IMR-90 (cell line): ENCODE measurements around the gene TTC28. TPM values are rescaled to one million over a fixed set of nuclear protein-coding genes. Genes with fewer than 3 reads are reported as not detected.

Experiments used
- ATAC-seq: fragments of 200-7000 bp; cut with Tn5 transposase; 2 replicates; pipeline ENCODE4 v1.9.1; 2020; ENCODE audit warnings: low read depth, mild to moderate bottlenecking, moderate library complexity
- BruUV-seq: library from RNA; stranded (reverse); fragments of 400-500 nt; replicated peaks from 2 replicates; lab custom pipeline; 2021; lab: Mats Ljungman, UMichigan
- CTCF ChIA-PET: fragments of 300-600 bp; formaldehyde crosslinking; extraction: SDS; loops from one replicate; lab custom pipeline; 2021; ENCODE audit warnings: antibody characterized with exemption; lab: Yijun Ruan, JAX
- POLR2A ChIA-PET: fragments of 300-600 bp; sonication (Branson Sonifier 250); formaldehyde crosslinking; loops from one replicate; lab custom pipeline; 2022; ENCODE audit warnings: antibody characterized with exemption; ENCODE audit not compliant: unreplicated experiment; lab: Charles Lee
- DNase-seq: peaks from one replicate; pipeline ENCODE4 v3.0.0; 2013
- H2AFZ ChIP-seq: replicated peaks from 2 replicates; pipeline ENCODE3; 2013; ENCODE audit warnings: low read length, mild to moderate bottlenecking; ENCODE audit not compliant: poor library complexity
- H2AK5ac ChIP-seq: 2 replicates; pipeline ENCODE4 v1.6.1; 2013; ENCODE audit warnings: low read depth, low read length, inconsistent platforms
- H2AK9ac ChIP-seq: replicated peaks from 2 replicates; pipeline ENCODE3; 2013; ENCODE audit warnings: mild to moderate bottlenecking, low read depth, low read length, moderate library complexity; ENCODE audit not compliant: poor library complexity
- H2BK120ac ChIP-seq: 2 replicates; pipeline ENCODE4 v1.6.1; 2013; ENCODE audit warnings: low read depth, low read length, inconsistent platforms
- H2BK15ac ChIP-seq: 3 replicates; pipeline ENCODE4 v1.6.1; 2013; ENCODE audit warnings: low read depth, low read length, inconsistent platforms
- H2BK20ac ChIP-seq: 2 replicates; pipeline ENCODE4 v1.6.1; 2013; ENCODE audit warnings: low read depth, mild to moderate bottlenecking, inconsistent platforms, low read length, moderate library complexity
- H2BK5ac ChIP-seq: 2 replicates; pipeline ENCODE4 v1.6.1; 2013; ENCODE audit warnings: mild to moderate bottlenecking, low read depth, low read length, inconsistent platforms; ENCODE audit not compliant: poor library complexity, severe bottlenecking
- H3K14ac ChIP-seq: replicated peaks from 2 replicates; pipeline ENCODE4 v1.6.1; 2013; ENCODE audit warnings: low read depth, low read length, inconsistent platforms
- H3K18ac ChIP-seq: 2 replicates; pipeline ENCODE4 v1.6.1; 2013; ENCODE audit warnings: low read depth, low read length, control low read depth
- H3K23ac ChIP-seq: 2 replicates; pipeline ENCODE4 v1.6.1; 2013; ENCODE audit warnings: low read depth, low read length, inconsistent platforms
- H3K27ac ChIP-seq: 2 replicates; pipeline ENCODE4 v1.5.1; 2013; ENCODE audit warnings: mild to moderate bottlenecking, control low read depth, low read length; ENCODE audit not compliant: insufficient read depth
- H3K27me3 ChIP-seq: 2 replicates; pipeline ENCODE4 v1.6.1; 2013; ENCODE audit warnings: low read length; ENCODE audit not compliant: control insufficient read depth, insufficient read depth
- H3K36me3 ChIP-seq: 2 replicates; pipeline ENCODE4 v1.6.1; 2013; ENCODE audit warnings: low read length, mixed read lengths; ENCODE audit not compliant: control insufficient read depth, insufficient read depth
- H3K4ac ChIP-seq: 2 replicates; pipeline ENCODE4 v1.6.1; 2013; ENCODE audit warnings: low read depth, low read length, inconsistent platforms
- H3K4me1 ChIP-seq: 2 replicates; pipeline ENCODE4 v1.6.1; 2013; ENCODE audit warnings: low read length, mixed read lengths; ENCODE audit not compliant: control insufficient read depth, insufficient read depth
- H3K4me2 ChIP-seq: 2 replicates; pipeline ENCODE4 v1.6.1; 2013; ENCODE audit warnings: low read depth, mild to moderate bottlenecking, control low read depth, low read length, moderate library complexity
- H3K4me3 ChIP-seq: 2 replicates; pipeline ENCODE4 v1.5.1; 2013; ENCODE audit warnings: low read depth, mild to moderate bottlenecking, control low read depth, low read length, moderate library complexity; ENCODE audit not compliant: insufficient read depth
- H3K56ac ChIP-seq: 2 replicates; pipeline ENCODE4 v1.6.1; 2013; ENCODE audit warnings: low read length, inconsistent platforms; ENCODE audit not compliant: insufficient read depth; ENCODE audit errors: extremely low read depth
- H3K79me1 ChIP-seq, 2 experiments: 2 replicates each; pipeline ENCODE4 v1.6.1; 2013; ENCODE audit warnings: low read length in 2 of 2, inconsistent platforms in 1 of 2, low read depth in 1 of 2
- H3K9ac ChIP-seq: 2 replicates; pipeline ENCODE4 v1.6.1; 2013; ENCODE audit warnings: low read depth, low read length, control low read depth
- H3K9me1 ChIP-seq: 2 replicates; pipeline ENCODE4 v1.6.1; 2013; ENCODE audit warnings: low read length, inconsistent platforms; ENCODE audit not compliant: insufficient read depth
- H3K9me3 ChIP-seq: 2 replicates; pipeline ENCODE4 v1.6.1; 2013; ENCODE audit warnings: low read length; ENCODE audit not compliant: control insufficient read depth, insufficient read depth
- H4K20me1 ChIP-seq: 2 replicates; pipeline ENCODE4 v1.6.1; 2013; ENCODE audit warnings: low read length, inconsistent platforms; ENCODE audit not compliant: insufficient read depth
- H4K5ac ChIP-seq: 2 replicates; pipeline ENCODE4 v1.6.1; 2013; ENCODE audit warnings: mild to moderate bottlenecking, low read depth, low read length, control low read depth
- H4K8ac ChIP-seq, 2 experiments: 2 replicates each; pipeline ENCODE4 v1.6.1; 2013; ENCODE audit warnings: low read depth in 2 of 2, low read length in 2 of 2, control low read depth in 1 of 2, inconsistent platforms in 1 of 2
- H4K91ac ChIP-seq: 2 replicates; pipeline ENCODE4 v1.6.1; 2013; ENCODE audit warnings: low read depth, low read length, inconsistent platforms; ENCODE audit not compliant: insufficient read depth
- MAZ ChIP-seq: IDR thresholded peaks from 2 replicates; pipeline ENCODE4 v1.6.1; 2012; ENCODE audit warnings: low read depth, mild to moderate bottlenecking, low read length, improper control_type of control experiment, moderate library complexity, borderline replicate concordance
- WGBS, 2 experiments: methylation state at CpG; one replicate each; pipeline versions ENCODE4 v1.1.5 to v1.1.7; 2013; ENCODE audit warnings: missing lambda C conversion rate in 2 of 2; ENCODE audit not compliant: insufficient read length in 1 of 2; ENCODE audit errors: extremely low coverage in 2 of 2; 5-methylcytosine and 5-hydroxymethylcytosine counted together
- dilution Hi-C: fragments of 300-500 bp; cut with HindIII; formaldehyde crosslinking; loops from one replicate; pipeline ENCODE4 v1.14.3; 2018; ENCODE audit warnings: low sequenced_read_pairs; ENCODE audit not compliant: unreplicated experiment
- in situ Hi-C: fragments of 300-500 bp; cut with MboI; formaldehyde crosslinking; loops from 3 replicates; pipeline ENCODE4 v1.14.3; 2019; ENCODE audit warnings: low sequenced_read_pairs, inconsistent platforms, mixed read lengths
- intact Hi-C: fragments of 100-400 bp; cut with micrococcal nuclease; formaldehyde crosslinking; loops from 2 replicates; pipeline ENCODE4 v1.10.0; 2022
- polyA plus RNA-seq, 3 experiments: library from polyadenylated mRNA; depleted of rRNA; stranded (reverse); fragments of >200 nt; gene quantifications; 2 replicates each; pipeline ENCODE4 v1.2.3, GENCODE V29; 2012; ENCODE audit warnings: low replicate concordance in 1 of 3
- total RNA-seq: library from RNA; depleted of rRNA; stranded (reverse); fragments of >200 nt; gene quantifications from 2 replicates; pipeline ENCODE4 v1.2.3, GENCODE V29; 2012

Gene TTC28
- total and polyA plus RNA-seq, 2 of the 4 experiments (the other 2 are of a cell fraction): 5.6 to 13.3 TPM

DNA sequence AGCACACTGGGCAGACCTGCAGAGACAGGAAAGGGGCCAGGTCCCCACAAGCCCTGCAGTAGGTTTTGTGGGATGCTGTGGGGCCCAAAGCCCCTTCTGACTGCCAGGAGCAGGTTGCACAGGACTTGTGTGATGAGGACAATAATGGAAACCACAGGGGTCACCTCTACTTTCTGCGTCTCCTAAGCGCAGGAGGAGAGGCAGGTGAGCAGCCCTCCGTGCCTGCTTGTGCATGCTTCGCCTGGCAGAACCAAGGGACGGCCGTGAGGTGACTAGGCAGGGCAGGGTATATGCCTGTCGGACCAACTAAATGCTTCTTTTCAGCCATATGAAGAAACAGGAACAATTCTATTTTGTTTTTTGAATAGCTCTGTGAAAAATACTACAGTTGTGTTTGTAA is 682.7 kb downstream of the TTC28 start:
- H3K4me3 ChIP-seq: no peak overlapping the region
- no peak overlapping the region for H2AK5ac ChIP-seq
- in situ Hi-C loops: no loop called here
- no peaks in the 10 kb centered on the region for H3K9me3 ChIP-seq
- no peak overlapping the region for H3K27ac ChIP-seq
- no TSS peak for BruUV-seq
- H4K5ac ChIP-seq: no peak overlapping the region
- H3K56ac ChIP-seq: no peak overlapping the region
- H4K91ac ChIP-seq: no peak overlapping the region
- H3K9me1 ChIP-seq: peaks cover 5% of the 10 kb centered on the region; the same call in 1 of the 2 replicates
- H3K4me2 ChIP-seq: no peak overlapping the region
- H2BK20ac ChIP-seq: no peak overlapping the region
- no peaks in the 10 kb centered on the region for H3K79me1 ChIP-seq
- H3K4me1 ChIP-seq: peaks cover 3% of the 10 kb centered on the region; the same call in 1 of the 2 replicates
- ATAC-seq (no peak), DNase-seq (no peak)
- no peak overlapping the region for H2BK120ac ChIP-seq
- WGBS, 2 experiments: 100% methylated on average over 5 of the region's 7 CpGs; no CpG with 5 or more reads in 1 of the 2 experiments
- H3K9ac ChIP-seq: no peak overlapping the region
- no peak overlapping the region for H2AFZ ChIP-seq
- no peak overlapping the region for H2BK15ac ChIP-seq
- ChIA-PET POLR2A (no interaction called here), CTCF (interaction anchor here (0.7 kb wide), 1 partner anchor 16 kb away, joined by 3 read pairs; no protein-coding TSS in a partner anchor)
- dilution Hi-C loops: no loop called here
- peaks cover 55% of the 10 kb centered on the region for H3K36me3 ChIP-seq
- H4K20me1 ChIP-seq: no peaks in the 10 kb centered on the region
- H4K8ac ChIP-seq: no peak overlapping the region
- H3K27me3 ChIP-seq: no peaks in the 10 kb centered on the region
- H3K4ac ChIP-seq: no peak overlapping the region
- no peak overlapping the region for H2BK5ac ChIP-seq
- no peak overlapping the region for H3K23ac ChIP-seq
- intact Hi-C loops: no loop called here
- no peak overlapping the region for H2AK9ac ChIP-seq
- H3K18ac ChIP-seq: no peak overlapping the region
- TF ChIP-seq MAZ: no peak
- no peak overlapping the region for H3K14ac ChIP-seq
